AG09309 (cell line): ENCODE results near the gene MAGI1.
"Not testable (repeated sequence)": the region's sequence is repeated elsewhere in the genome, so short reads cannot be mapped to it uniquely, and the experiment has no call there.

Experiments used
- DNase-seq: peaks from one replicate; pipeline ENCODE4 v3.0.0-alpha.2; 2010; ENCODE audit warnings: low read depth
- H3K4me3 ChIP-seq: 2 replicates; pipeline ENCODE4 v1.5.1; 2011; ENCODE audit warnings: mild to moderate bottlenecking, low read depth, low read length, moderate library complexity; ENCODE audit not compliant: control insufficient read depth
- CTCF ChIP-seq: IDR thresholded peaks from 2 replicates; pipeline ENCODE4 v1.5.1; 2011; ENCODE audit warnings: mild to moderate bottlenecking, low read depth, low read length, inconsistent platforms; ENCODE audit not compliant: insufficient read depth, control insufficient read depth; ENCODE audit errors: missing control alignments

The MAGI1 gene

GRCh38 chr3:65572175-65572777 lies 466.4 kb downstream of the MAGI1 start:
- no peak overlapping the region for H3K4me3 ChIP-seq
- DNase-seq = no peak
- TF ChIP-seq CTCF = no peak

GRCh38 chr3:65569845-65570405 lies 468.8 kb downstream of the MAGI1 start:
- H3K4me3 ChIP-seq = no peak overlapping the region
- DNase-seq = no peak
- TF ChIP-seq CTCF = no peak

GRCh38 chr3:65569129-65569528 lies 469.6 kb downstream of the MAGI1 start:
- no peak for TF ChIP-seq CTCF
- no peak for DNase-seq
- no peak overlapping the region for H3K4me3 ChIP-seq

GRCh38 chr3:65568497-65568896 lies 470.2 kb downstream of the MAGI1 start:
- no peak for TF ChIP-seq CTCF

GRCh38 chr3:65565744-65566143 lies 473.0 kb downstream of the MAGI1 start:
- not testable (repeated sequence) for H3K4me3 ChIP-seq, DNase-seq

More at GRCh38 chr3:65568497-65568896, 470.2 kb downstream of the MAGI1 start:
- DNase-seq = no peak
- no peak overlapping the region for H3K4me3 ChIP-seq

GRCh38 chr3:65564483-65564882 lies 474.2 kb downstream of the MAGI1 start:
- no peak for TF ChIP-seq CTCF
- no peak overlapping the region for H3K4me3 ChIP-seq

GRCh38 chr3:65563861-65564260 lies 474.9 kb downstream of the MAGI1 start:
- TF ChIP-seq CTCF = no peak
- DNase-seq = no peak
- no peak overlapping the region for H3K4me3 ChIP-seq

More at GRCh38 chr3:65564483-65564882, 474.2 kb downstream of the MAGI1 start:
- no peak for DNase-seq
